COLO829 (cell line): ENCODE data around the gene XKR8.
A peak's percentile ranks its signal among the peaks of the same experiment; 100 is the strongest.

Experiments used
- DNase-seq: peaks from one replicate; pipeline ENCODE4 v3.0.0; 2012; ENCODE audit warnings: low spot score

XKR8 gene

GRCh38 chr1:27956761-27957160 lies 3.0 kb upstream of the XKR8 start:
- no peak for DNase-seq

GRCh38 chr1:27957655-27958054 lies 2.1 kb upstream of the XKR8 start:
- no peak for DNase-seq

GRCh38 chr1:27958513-27958912 lies 1.3 kb upstream of the XKR8 start:
- no peak for DNase-seq

GRCh38 chr1:27960762-27961645 lies 1.2 kb downstream of the XKR8 start:
- no peak for DNase-seq

- DNase-seq: no peak
Measured at GRCh38 chr1:27961646-27962221, 2.0 kb downstream of the XKR8 start.

GRCh38 chr1:27963393-27963792 lies 3.6 kb downstream of the XKR8 start:
- DNase-seq: no peak

GRCh38 chr1:27966402-27967105 lies 6.8 kb downstream of the XKR8 start:
- DNase-seq: no peak

GRCh38 chr1:27967106-27967883 lies 7.5 kb downstream of the XKR8 start:
- DNase-seq: no peak

GRCh38 chr1:27967884-27968466 lies 8.2 kb downstream of the XKR8 start:
- no peak for DNase-seq

- DNase-seq: peak; percentile 5
Measured at GRCh38 chr1:27968692-27969091, 8.9 kb downstream of the XKR8 start.

- no peak for DNase-seq
Measured at GRCh38 chr1:27970401-27970800, 10.6 kb downstream of the XKR8 start.

GRCh38 chr1:27971674-27972073 lies 11.9 kb downstream of the XKR8 start:
- DNase-seq: peak; percentile 43

- DNase-seq: no peak
Measured at GRCh38 chr1:27972141-27972540, 12.4 kb downstream of the XKR8 start.

- no peak for DNase-seq
Measured at GRCh38 chr1:27973771-27974416, 14.1 kb downstream of the XKR8 start.

- DNase-seq: no peak
Measured at GRCh38 chr1:27974417-27974781, 14.6 kb downstream of the XKR8 start.

GRCh38 chr1:27979151-27979858 lies 19.5 kb downstream of the XKR8 start:
- peak; percentile 13 for DNase-seq

- no peak for DNase-seq
Measured at GRCh38 chr1:27979859-27980201, 20.1 kb downstream of the XKR8 start.

GRCh38 chr1:27980216-27980845 lies 20.6 kb downstream of the XKR8 start:
- DNase-seq: no peak

- no peak for DNase-seq
Measured at GRCh38 chr1:27981145-27981544, 21.4 kb downstream of the XKR8 start.

- DNase-seq: no peak
Measured at GRCh38 chr1:27990920-27991537, 31.3 kb downstream of the XKR8 start.
